Lower leg skin (tissue), 3 donors: ENCODE measurements around the gene PTPRB.

Experiments used
- POLR2A ChIP-seq, 2 donors: fragments of 450-650 bp; IDR thresholded peaks; one replicate each; pipeline ENCODE4 v1.6.1; 2016 to 2017; ENCODE audit warnings: antibody characterized with exemption in 2 of 2, mild to moderate bottlenecking in 1 of 2, moderate library complexity in 1 of 2
- TF ChIP-seq, protein P1 (sequence below), 3 donors: fragments of 450-650 bp; IDR thresholded peaks; one replicate each; pipeline ENCODE4 v1.5.1; 2016; ENCODE audit warnings: antibody characterized with exemption in 3 of 3, mild to moderate bottlenecking in 3 of 3, moderate library complexity in 2 of 3

DNA sequence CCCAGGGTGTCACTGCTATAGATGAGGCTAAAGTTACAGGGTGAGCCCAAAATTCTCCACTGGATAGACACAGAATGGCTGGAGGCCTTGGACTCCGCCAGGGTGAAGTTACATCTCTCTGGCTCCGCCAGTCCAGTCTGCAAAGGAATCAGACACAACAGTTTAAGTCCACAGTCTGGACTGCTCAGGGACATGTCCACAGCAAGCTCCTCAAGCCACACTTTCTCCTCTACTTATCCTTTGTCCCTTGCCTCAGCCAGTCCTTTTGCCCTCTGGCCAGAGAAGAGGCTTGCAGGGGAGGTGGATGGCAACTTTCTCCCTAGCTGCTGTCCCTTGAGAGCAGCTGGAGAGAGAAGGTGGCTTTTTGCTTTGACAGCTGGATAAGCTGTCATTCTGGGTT, 28.0 kb downstream of the PTPRB start:
- TF ChIP-seq, protein P1, sequence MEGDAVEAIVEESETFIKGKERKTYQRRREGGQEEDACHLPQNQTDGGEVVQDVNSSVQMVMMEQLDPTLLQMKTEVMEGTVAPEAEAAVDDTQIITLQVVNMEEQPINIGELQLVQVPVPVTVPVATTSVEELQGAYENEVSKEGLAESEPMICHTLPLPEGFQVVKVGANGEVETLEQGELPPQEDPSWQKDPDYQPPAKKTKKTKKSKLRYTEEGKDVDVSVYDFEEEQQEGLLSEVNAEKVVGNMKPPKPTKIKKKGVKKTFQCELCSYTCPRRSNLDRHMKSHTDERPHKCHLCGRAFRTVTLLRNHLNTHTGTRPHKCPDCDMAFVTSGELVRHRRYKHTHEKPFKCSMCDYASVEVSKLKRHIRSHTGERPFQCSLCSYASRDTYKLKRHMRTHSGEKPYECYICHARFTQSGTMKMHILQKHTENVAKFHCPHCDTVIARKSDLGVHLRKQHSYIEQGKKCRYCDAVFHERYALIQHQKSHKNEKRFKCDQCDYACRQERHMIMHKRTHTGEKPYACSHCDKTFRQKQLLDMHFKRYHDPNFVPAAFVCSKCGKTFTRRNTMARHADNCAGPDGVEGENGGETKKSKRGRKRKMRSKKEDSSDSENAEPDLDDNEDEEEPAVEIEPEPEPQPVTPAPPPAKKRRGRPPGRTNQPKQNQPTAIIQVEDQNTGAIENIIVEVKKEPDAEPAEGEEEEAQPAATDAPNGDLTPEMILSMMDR (IDR thresholded peaks at IDR 0.05), result no peak
- no peak for TF ChIP-seq POLR2A (IDR thresholded peaks at IDR 0.05)
